ENCODE results near the gene NRSN2. TPM values are rescaled to one million over a fixed set of nuclear protein-coding genes. Genes with fewer than 3 reads are reported as not detected.

The NRSN2 gene
- total RNA-seq, 1 experiment from 2014 or later, result 22.7 TPM

- no peak overlapping the region for H3K14ac ChIP-seq (ENCODE audit: insufficient read depth, low read length)
- H4K20me1 ChIP-seq (ENCODE audit: control insufficient read depth, insufficient read depth, insufficient read length), result no peaks in the 10 kb centered on the region
- H3K27ac ChIP-seq (ENCODE audit: insufficient read length, low read depth, low read length), result no peak overlapping the region
- Mint-ChIP-seq H3K36me3 (ENCODE audit: insufficient read depth in 1 of 3, low read depth in 3 of 3) (peaks cover 0 to 9% (median 0%) of the 10 kb centered on the region in 3 experiments; a peak in 2 of 7 replicates), H3K4me1 (peaks cover 19 to 22% of the 10 kb centered on the region in 2 experiments), H3K4me3 (no peak overlapping the region), H3K9me3 (no peaks in the 10 kb centered on the region), H3K27me3 (ENCODE audit: low read depth) (no peaks in the 10 kb centered on the region), H3K27ac (no peak overlapping the region)
- H3K18ac ChIP-seq (ENCODE audit: insufficient read length, low read depth, low read length), result no peak overlapping the region
- no peaks in the 10 kb centered on the region for H3K27me3 ChIP-seq (ENCODE audit: insufficient read depth, low read length)
- no peak overlapping the region for H2BK12ac ChIP-seq (ENCODE audit: insufficient read length, low read depth, low read length)
- H2BK120ac ChIP-seq (ENCODE audit: low read depth, low read length, poor library complexity, severe bottlenecking), result no peak overlapping the region
- H2BK20ac ChIP-seq (ENCODE audit: low read depth, low read length, poor library complexity, severe bottlenecking), result no peak overlapping the region
- no peaks in the 10 kb centered on the region for H3K79me1 ChIP-seq (ENCODE audit: insufficient read depth, low read depth, low read length, poor library complexity, severe bottlenecking)
- no peak overlapping the region for H3K56ac ChIP-seq (ENCODE audit: insufficient read length, low read depth, low read length)
- H3K23ac ChIP-seq (ENCODE audit: insufficient read length, low read depth, low read length), result no peak overlapping the region
- H3K79me2 ChIP-seq (ENCODE audit: insufficient read depth, low read length), result no peaks in the 10 kb centered on the region
- no peaks in the 10 kb centered on the region for H3K9me3 ChIP-seq (ENCODE audit: control insufficient read depth, low read depth, low read length)
- DNase-seq, result no peak
- no peaks in the 10 kb centered on the region; the same call in 1 of the 2 replicates for H3K4me1 ChIP-seq (ENCODE audit: insufficient read depth, low read length)
- H3K4ac ChIP-seq (ENCODE audit: low read depth, low read length), result no peak overlapping the region
- H3T11ph ChIP-seq (ENCODE audit: low read length), result no peak overlapping the region
- peaks cover 9% of the 10 kb centered on the region for H3K23me2 ChIP-seq (ENCODE audit: insufficient read length, low read depth, low read length, poor library complexity, severe bottlenecking)
- H4K5ac ChIP-seq (ENCODE audit: insufficient read length, low read depth, low read length), result no peak overlapping the region
- no peak overlapping the region for H2AFZ ChIP-seq (ENCODE audit: low read length)
- TF ChIP-seq CTCF (conservative IDR thresholded peaks at IDR 0.05), result no peak
- H2BK15ac ChIP-seq (ENCODE audit: low read depth, low read length), result no peak overlapping the region
- no peak overlapping the region for H2BK5ac ChIP-seq (ENCODE audit: insufficient read length, low read length)
- no peak overlapping the region for H3K4me2 ChIP-seq (ENCODE audit: insufficient read depth, insufficient read length, low read length)
- no peak overlapping the region for H3K9ac ChIP-seq (ENCODE audit: extremely low read depth, insufficient read length, low read length)
- no peak overlapping the region for H2AK5ac ChIP-seq (ENCODE audit: insufficient read length, low read length)
- H4K8ac ChIP-seq (replicated peaks; ENCODE audit: insufficient read length, low read depth, low read length), result no peak overlapping the region
- no CpG with 5 or more reads among the region's 5 CpGs for WGBS (ENCODE audit: extremely low coverage, insufficient read length, low lambda C conversion rate)
- H4K91ac ChIP-seq (ENCODE audit: insufficient read length, low read depth, low read length), result no peak overlapping the region
Observed at GRCh38 chr20:313402-313801, 33.5 kb upstream of the NRSN2 start.
